ENCODE data around the gene BCAP29. TPM values are rescaled to one million over a fixed set of nuclear protein-coding genes. Genes with fewer than 3 reads are reported as not detected.

BCAP29 gene
- total and polyA plus RNA-seq, 9 of the 15 experiments (the other 6 are each of a cell fraction or from before 2014, with no cell fraction given) = 63.4 to 137 (median 79.7) TPM

DNA sequence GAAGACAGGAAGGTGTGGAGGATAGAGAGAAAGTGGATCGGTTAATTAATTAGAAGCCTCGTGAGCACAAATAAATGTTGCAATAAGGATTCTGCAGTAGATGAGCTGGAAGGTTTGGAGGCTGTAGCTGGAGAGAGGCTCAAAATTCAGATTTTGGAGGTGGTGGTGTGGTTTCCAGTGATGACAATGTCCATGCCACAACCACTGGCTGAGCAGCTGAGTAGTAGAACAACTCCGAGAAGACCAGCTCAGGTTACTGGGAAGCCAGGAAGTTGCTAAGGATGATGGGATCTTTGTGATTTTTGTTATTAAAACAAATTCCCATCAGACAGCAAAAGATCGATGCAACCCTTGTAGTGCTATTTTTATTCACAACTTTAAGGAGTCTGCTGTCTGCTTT, 88.2 kb downstream of the BCAP29 start:
- Histone ChIP-seq H3K9ac (ENCODE audit: insufficient read depth in 1 of 2, low read depth in 2 of 2, low read length in 2 of 2) (no peak overlapping the region), H3K27me3 (ENCODE audit: control insufficient read depth in 2 of 2, insufficient read depth in 2 of 2, low read length in 2 of 2) (peaks cover 3 to 7% of the 10 kb centered on the region in 2 experiments; a peak in 3 of 5 replicates), H3K4me3 (no peak overlapping the region), H3K9me3 (replicated peaks; ENCODE audit: control insufficient read depth, insufficient read depth, low read depth, low read length) (no peaks in the 10 kb centered on the region), H3K9me1 (ENCODE audit: control insufficient read depth, insufficient read depth, low read length) (no peaks in the 10 kb centered on the region), H3K36me3 (ENCODE audit: control insufficient read depth, insufficient read depth, low read length) (no peaks in the 10 kb centered on the region), H3K4me2 (ENCODE audit: insufficient read depth, low read length) (no peak overlapping the region), H3K79me2 (ENCODE audit: control insufficient read depth, insufficient read depth, low read length) (no peaks in the 10 kb centered on the region), H3K4me1 (replicated peaks in 1 of 2; ENCODE audit: control insufficient read depth in 2 of 2, insufficient read depth in 2 of 2, low read length in 2 of 2) (no peaks in the 10 kb centered on the region; a peak in 1 of 5 replicates), H2AFZ (ENCODE audit: low read depth, low read length) (no peak overlapping the region; the same call in 1 of the 2 replicates), H3K27ac (ENCODE audit: extremely low read depth, low read depth, low read length) (no peak overlapping the region), H4K20me1 (replicated peaks; ENCODE audit: control insufficient read depth, insufficient read depth, low read length) (no peaks in the 10 kb centered on the region)
- peak; percentile 43; the same call in 2 of the 3 replicates for ATAC-seq
- no peak for DNase-seq (ENCODE audit: extremely low read depth in 1 of 4, low spot score in 3 of 4)
- POLR2A ChIA-PET = interaction anchor here (1.3 kb wide), 1 partner anchor 28 kb away, joined by 3 read pairs; no protein-coding TSS in a partner anchor
- FAIRE-seq = no peak
- no TSS peak for BruUV-seq (replicated peaks)
- intact Hi-C loops (cut with micrococcal nuclease) (no loop called here), in situ Hi-C loops (cut with MboI) (no loop called here)
- CTCF ChIA-PET (ENCODE audit: low intra/inter-chr PET ratio) = no interaction called here
- WGBS (ENCODE audit: insufficient coverage, low coverage, missing lambda C conversion rate) = 0% methylated on average over 4 of the region's 4 CpGs
- TF ChIP-seq GTF2A2 (tag; IDR thresholded peaks at IDR 0.05) (no peak), ZNF785 (CRISPR knock-in tag; IDR thresholded peaks at IDR 0.05) (no peak), ZNF586 (CRISPR knock-in tag; conservative IDR thresholded peaks at IDR 0.05) (no peak), ZNF766 (CRISPR knock-in tag; conservative IDR thresholded peaks at IDR 0.05) (no peak), FOXK2 (conservative IDR thresholded peaks at IDR 0.05 in 1 of 2, IDR thresholded peaks at IDR 0.05 in 1 of 2; ENCODE audit: low read depth in 2 of 2) (no peak), FOXJ2 (tag; IDR thresholded peaks at IDR 0.05) (no peak), ZNF444 (CRISPR knock-in tag; IDR thresholded peaks at IDR 0.05) (no peak), CHD1 (IDR thresholded peaks at IDR 0.05; ENCODE audit: low read length) (no peak), SMAD4 (CRISPR knock-in tag; conservative IDR thresholded peaks at IDR 0.05) (no peak), PURB (CRISPR knock-in tag; IDR thresholded peaks at IDR 0.05; ENCODE audit: low read depth) (no peak), NCOA1 (IDR thresholded peaks at IDR 0.05; ENCODE audit: low read depth) (no peak), SMAD3 (CRISPR knock-in tag; conservative IDR thresholded peaks at IDR 0.05) (no peak), ZFP1 (CRISPR knock-in tag; IDR thresholded peaks at IDR 0.05) (no peak)
- TF ChIP-seq, protein P1, sequence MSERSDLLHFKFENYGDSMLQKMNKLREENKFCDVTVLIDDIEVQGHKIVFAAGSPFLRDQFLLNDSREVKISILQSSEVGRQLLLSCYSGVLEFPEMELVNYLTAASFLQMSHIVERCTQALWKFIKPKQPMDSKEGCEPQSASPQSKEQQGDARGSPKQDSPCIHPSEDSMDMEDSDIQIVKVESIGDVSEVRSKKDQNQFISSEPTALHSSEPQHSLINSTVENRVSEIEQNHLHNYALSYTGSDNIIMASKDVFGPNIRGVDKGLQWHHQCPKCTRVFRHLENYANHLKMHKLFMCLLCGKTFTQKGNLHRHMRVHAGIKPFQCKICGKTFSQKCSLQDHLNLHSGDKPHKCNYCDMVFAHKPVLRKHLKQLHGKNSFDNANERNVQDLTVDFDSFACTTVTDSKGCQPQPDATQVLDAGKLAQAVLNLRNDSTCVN (CRISPR knock-in tag; IDR thresholded peaks at IDR 0.05) = no peak
- TF ChIP-seq, protein P2, sequence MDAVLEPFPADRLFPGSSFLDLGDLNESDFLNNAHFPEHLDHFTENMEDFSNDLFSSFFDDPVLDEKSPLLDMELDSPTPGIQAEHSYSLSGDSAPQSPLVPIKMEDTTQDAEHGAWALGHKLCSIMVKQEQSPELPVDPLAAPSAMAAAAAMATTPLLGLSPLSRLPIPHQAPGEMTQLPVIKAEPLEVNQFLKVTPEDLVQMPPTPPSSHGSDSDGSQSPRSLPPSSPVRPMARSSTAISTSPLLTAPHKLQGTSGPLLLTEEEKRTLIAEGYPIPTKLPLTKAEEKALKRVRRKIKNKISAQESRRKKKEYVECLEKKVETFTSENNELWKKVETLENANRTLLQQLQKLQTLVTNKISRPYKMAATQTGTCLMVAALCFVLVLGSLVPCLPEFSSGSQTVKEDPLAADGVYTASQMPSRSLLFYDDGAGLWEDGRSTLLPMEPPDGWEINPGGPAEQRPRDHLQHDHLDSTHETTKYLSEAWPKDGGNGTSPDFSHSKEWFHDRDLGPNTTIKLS (IDR thresholded peaks at IDR 0.05; ENCODE audit: borderline replicate concordance, low read depth) = no peak
- TF ChIP-seq, protein P3, sequence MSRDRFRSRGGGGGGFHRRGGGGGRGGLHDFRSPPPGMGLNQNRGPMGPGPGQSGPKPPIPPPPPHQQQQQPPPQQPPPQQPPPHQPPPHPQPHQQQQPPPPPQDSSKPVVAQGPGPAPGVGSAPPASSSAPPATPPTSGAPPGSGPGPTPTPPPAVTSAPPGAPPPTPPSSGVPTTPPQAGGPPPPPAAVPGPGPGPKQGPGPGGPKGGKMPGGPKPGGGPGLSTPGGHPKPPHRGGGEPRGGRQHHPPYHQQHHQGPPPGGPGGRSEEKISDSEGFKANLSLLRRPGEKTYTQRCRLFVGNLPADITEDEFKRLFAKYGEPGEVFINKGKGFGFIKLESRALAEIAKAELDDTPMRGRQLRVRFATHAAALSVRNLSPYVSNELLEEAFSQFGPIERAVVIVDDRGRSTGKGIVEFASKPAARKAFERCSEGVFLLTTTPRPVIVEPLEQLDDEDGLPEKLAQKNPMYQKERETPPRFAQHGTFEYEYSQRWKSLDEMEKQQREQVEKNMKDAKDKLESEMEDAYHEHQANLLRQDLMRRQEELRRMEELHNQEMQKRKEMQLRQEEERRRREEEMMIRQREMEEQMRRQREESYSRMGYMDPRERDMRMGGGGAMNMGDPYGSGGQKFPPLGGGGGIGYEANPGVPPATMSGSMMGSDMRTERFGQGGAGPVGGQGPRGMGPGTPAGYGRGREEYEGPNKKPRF (IDR thresholded peaks at IDR 0.05; ENCODE audit: low read depth, low read length) = no peak
